K562 (cell line): ENCODE results near the gene EIF2S2. TPM values are rescaled to one million over a fixed set of nuclear protein-coding genes. Genes with fewer than 3 reads are reported as not detected.

Experiments
- ATAC-seq: fragments of 200-7000 bp; cut with Tn5 transposase; 3 replicates; pipeline ENCODE4 v1.9.1; 2020; ENCODE audit warnings: moderate library complexity
- BruUV-seq: library from RNA; stranded (reverse); fragments of 400-500 nt; replicated peaks from 2 replicates; lab custom pipeline; 2021; lab: Mats Ljungman, UMichigan
- CTCF ChIA-PET: fragments of 300-600 bp; formaldehyde crosslinking; extraction: SDS; loops from one replicate; lab custom pipeline; 2021; ENCODE audit warnings: low intra/inter-chr PET ratio; lab: Yijun Ruan, JAX
- POLR2A ChIA-PET: fragments of 300-600, 350-650 bp; sonication (Branson Sonifier 250); formaldehyde crosslinking; extraction: SDS; loops from one replicate; lab custom pipeline; 2021; ENCODE audit warnings: antibody characterized with exemption, inconsistent platforms; lab: Yijun Ruan, JAX
- DNase-seq, 4 experiments: peaks; one replicate each; pipeline versions ENCODE4 v3.0.0 to v3.0.0-alpha.2; 2011 to 2018; ENCODE audit warnings: low spot score in 3 of 4, mixed read lengths in 3 of 4; ENCODE audit errors: extremely low read depth in 1 of 4
- FAIRE-seq: peaks from 2 replicates; lab custom pipeline; 2011; peaks lifted over from hg19 to GRCh38; lab: Jason Lieb, UNC
- H2AFZ ChIP-seq: 2 replicates; pipeline ENCODE4 v1.6.0; 2011; ENCODE audit warnings: low read depth, low read length, control low read depth, inconsistent platforms
- H3K27ac ChIP-seq: fragments of 200-600 bp; 3 replicates; pipeline ENCODE4 v1.8.0; 2011; ENCODE audit warnings: low read depth, mild to moderate bottlenecking, control low read depth, inconsistent platforms, low read length, moderate library complexity, mixed read lengths; ENCODE audit errors: extremely low read depth
- H3K27me3 ChIP-seq, 2 experiments: fragments of 300-600 bp in 1 of 2; 2 replicates in 1 of 2; 3 replicates in 1 of 2; pipeline versions ENCODE4 v1.6.0 to v1.8.0; 2011; ENCODE audit warnings: inconsistent platforms in 2 of 2, low read length in 2 of 2, mild to moderate bottlenecking in 1 of 2, mixed read lengths in 1 of 2, moderate library complexity in 1 of 2; ENCODE audit not compliant: control insufficient read depth in 2 of 2, insufficient read depth in 2 of 2
- H3K36me3 ChIP-seq: fragments of 300-600 bp; 3 replicates; pipeline ENCODE4 v1.8.0; 2011; ENCODE audit warnings: mild to moderate bottlenecking, low read length, inconsistent platforms; ENCODE audit not compliant: control insufficient read depth, insufficient read depth
- H3K4me1 ChIP-seq, 2 experiments: fragments of 200-600 bp in 1 of 2; replicated peaks in 1 of 2; 2 replicates in 1 of 2; 3 replicates in 1 of 2; pipeline versions ENCODE4 v1.5.1 to v1.8.0; 2011; ENCODE audit warnings: inconsistent platforms in 2 of 2, low read length in 2 of 2, mild to moderate bottlenecking in 1 of 2, mixed read lengths in 1 of 2, moderate library complexity in 1 of 2; ENCODE audit not compliant: control insufficient read depth in 2 of 2, insufficient read depth in 2 of 2
- H3K4me2 ChIP-seq: 2 replicates; pipeline ENCODE4 v1.6.1; 2011; ENCODE audit warnings: low read length, control low read depth, inconsistent platforms, mixed read lengths; ENCODE audit not compliant: insufficient read depth
- H3K4me3 ChIP-seq: fragments of 200-600 bp; sonication (generic), shearing (Covaris generic); 2 replicates; pipeline ENCODE4 v1.5.1; 2016; ENCODE audit warnings: control low read depth, inconsistent platforms
- H3K79me2 ChIP-seq: fragments of 200-600 bp; 3 replicates; pipeline ENCODE4 v1.8.0; 2011; ENCODE audit warnings: low read length, inconsistent platforms; ENCODE audit not compliant: control insufficient read depth, insufficient read depth
- H3K9ac ChIP-seq, 2 experiments: 2 replicates each; pipeline versions ENCODE4 v1.6.0 to v1.6.1; 2011; ENCODE audit warnings: low read depth in 2 of 2, low read length in 2 of 2, control low read depth in 1 of 2, inconsistent platforms in 1 of 2, mild to moderate bottlenecking in 1 of 2, mixed read lengths in 1 of 2; ENCODE audit not compliant: insufficient read depth in 1 of 2
- H3K9me1 ChIP-seq: one replicate; pipeline ENCODE4 v1.6.0; 2011; ENCODE audit warnings: inconsistent platforms, mild to moderate bottlenecking, low read length, moderate library complexity; ENCODE audit not compliant: control insufficient read depth, insufficient read depth
- H3K9me3 ChIP-seq: replicated peaks from 2 replicates; pipeline ENCODE4 v1.5.1; 2011; ENCODE audit warnings: low read depth, low read length, inconsistent platforms; ENCODE audit not compliant: control insufficient read depth, insufficient read depth
- H4K20me1 ChIP-seq: replicated peaks from 2 replicates; pipeline ENCODE4 v1.6.1; 2011; ENCODE audit warnings: low read length, inconsistent platforms, mixed read lengths; ENCODE audit not compliant: control insufficient read depth, insufficient read depth
- FIP1L1 ChIP-seq: fragments of 200-400 bp; formaldehyde crosslinking; IDR thresholded peaks from 2 replicates; pipeline ENCODE4 v1.6.1; 2018; ENCODE audit warnings: mild to moderate bottlenecking, low read depth, low read length; ENCODE audit not compliant: poor library complexity, severe bottlenecking
- IFI16 ChIP-seq: fragments of 250-450 bp; sonication (Bioruptor Pico); IDR thresholded peaks from 2 replicates; pipeline ENCODE4 v2.1.2; 2022; ENCODE audit warnings: mild to moderate bottlenecking, inconsistent platforms
- XRCC3 ChIP-seq: fragments of 450-650 bp; IDR thresholded peaks from 2 replicates; pipeline ENCODE4 v1.6.1; 2017; ENCODE audit warnings: mild to moderate bottlenecking, moderate library complexity
- ZNF280B ChIP-seq: fragments of 250-450 bp; sonication (Bioruptor Pico); IDR thresholded peaks from 2 replicates; pipeline ENCODE4 v1.5.1; 2021; ENCODE audit warnings: mild to moderate bottlenecking
- WGBS: fragments of 100-300 bp; shearing (Covaris generic); methylation state at CpG from one replicate; pipeline ENCODE4 v1.1.6; 2016; ENCODE audit warnings: low coverage, mixed read lengths; ENCODE audit not compliant: insufficient coverage; ENCODE audit errors: missing lambda C conversion rate; 5-methylcytosine and 5-hydroxymethylcytosine counted together
- in situ Hi-C: fragments of 300-500 bp; cut with MboI; formaldehyde crosslinking; loops from 4 replicates; pipeline ENCODE4 v1.15.0; 2018; ENCODE audit warnings: inconsistent platforms, mixed read lengths
- intact Hi-C: fragments of 100-400 bp; cut with micrococcal nuclease; formaldehyde crosslinking; loops from 2 replicates; pipeline ENCODE4 v1.14.2; 2022
- polyA plus RNA-seq, 8 experiments: library from polyadenylated mRNA; depleted of rRNA in 4 of 8; stranded (reverse) in 5 of 8; unstranded in 3 of 8; fragments of >200 nt; fragmentation: Nextera tagmentation in 2 of 8; fragmentation: Illumina TruSeq in 1 of 8; extraction: Ambion mirVana in 2 of 8; extraction: Trizol in 1 of 8; gene quantifications; 2 replicates each; pipeline versions ENCODE4 v1.2.1 to v1.2.3, GENCODE V29; 2011 to 2014; ENCODE audit warnings: inconsistent platforms in 1 of 8, missing spikeins in 1 of 8
- total RNA-seq, 7 experiments: library from RNA; depleted of rRNA in 6 of 7; stranded (reverse); fragments of >200 nt in 6 of 7; fragmentation: Illumina TruSeq in 2 of 7; extraction: Trizol in 2 of 7; gene quantifications; 2 replicates each; pipeline versions ENCODE4 v1.2.1 to v1.2.3, GENCODE V29; 2011 to 2021; ENCODE audit warnings: low replicate concordance in 1 of 7
- TF ChIP-seq, protein P1 (sequence below): fragments of 200-600 bp; sonication (generic); IDR thresholded peaks from one replicate; pipeline ENCODE4 v1.6.1; 2012; ENCODE audit warnings: mild to moderate bottlenecking, low read depth, low read length, inconsistent platforms

Gene EIF2S2
- total and polyA plus RNA-seq, 9 of the 15 experiments (the other 6 are each of a cell fraction or from before 2014, with no cell fraction given), result 79.7 to 220 (median 154) TPM

- Histone ChIP-seq H4K20me1 (peaks cover 25% of the 10 kb centered on the region), H3K27me3 (no peaks in the 10 kb centered on the region), H3K9me1 (peaks cover 10% of the 10 kb centered on the region), H3K79me2 (peaks cover 41% of the 10 kb centered on the region), H3K4me3 (no peak overlapping the region), H3K4me1 (peaks cover 5 to 35% of the 10 kb centered on the region in 2 experiments; a peak in 3 of 5 replicates), H3K36me3 (peaks cover 34% of the 10 kb centered on the region), H3K27ac (no peak overlapping the region), H3K9ac (no peak overlapping the region), H3K9me3 (no peaks in the 10 kb centered on the region), H3K4me2 (no peak overlapping the region), H2AFZ (no peak overlapping the region)
- intact Hi-C loops, result loop anchor here (10.0 kb wide), 1 partner anchor 272 kb away; no protein-coding TSS in a partner anchor
- ChIA-PET CTCF (no interaction called here), POLR2A (no interaction called here)
- no peak for TF ChIP-seq XRCC3
- TF ChIP-seq FIP1L1, result no peak
- no peak for TF ChIP-seq IFI16 (CRISPR knock-in tag)
- TF ChIP-seq, protein P1, sequence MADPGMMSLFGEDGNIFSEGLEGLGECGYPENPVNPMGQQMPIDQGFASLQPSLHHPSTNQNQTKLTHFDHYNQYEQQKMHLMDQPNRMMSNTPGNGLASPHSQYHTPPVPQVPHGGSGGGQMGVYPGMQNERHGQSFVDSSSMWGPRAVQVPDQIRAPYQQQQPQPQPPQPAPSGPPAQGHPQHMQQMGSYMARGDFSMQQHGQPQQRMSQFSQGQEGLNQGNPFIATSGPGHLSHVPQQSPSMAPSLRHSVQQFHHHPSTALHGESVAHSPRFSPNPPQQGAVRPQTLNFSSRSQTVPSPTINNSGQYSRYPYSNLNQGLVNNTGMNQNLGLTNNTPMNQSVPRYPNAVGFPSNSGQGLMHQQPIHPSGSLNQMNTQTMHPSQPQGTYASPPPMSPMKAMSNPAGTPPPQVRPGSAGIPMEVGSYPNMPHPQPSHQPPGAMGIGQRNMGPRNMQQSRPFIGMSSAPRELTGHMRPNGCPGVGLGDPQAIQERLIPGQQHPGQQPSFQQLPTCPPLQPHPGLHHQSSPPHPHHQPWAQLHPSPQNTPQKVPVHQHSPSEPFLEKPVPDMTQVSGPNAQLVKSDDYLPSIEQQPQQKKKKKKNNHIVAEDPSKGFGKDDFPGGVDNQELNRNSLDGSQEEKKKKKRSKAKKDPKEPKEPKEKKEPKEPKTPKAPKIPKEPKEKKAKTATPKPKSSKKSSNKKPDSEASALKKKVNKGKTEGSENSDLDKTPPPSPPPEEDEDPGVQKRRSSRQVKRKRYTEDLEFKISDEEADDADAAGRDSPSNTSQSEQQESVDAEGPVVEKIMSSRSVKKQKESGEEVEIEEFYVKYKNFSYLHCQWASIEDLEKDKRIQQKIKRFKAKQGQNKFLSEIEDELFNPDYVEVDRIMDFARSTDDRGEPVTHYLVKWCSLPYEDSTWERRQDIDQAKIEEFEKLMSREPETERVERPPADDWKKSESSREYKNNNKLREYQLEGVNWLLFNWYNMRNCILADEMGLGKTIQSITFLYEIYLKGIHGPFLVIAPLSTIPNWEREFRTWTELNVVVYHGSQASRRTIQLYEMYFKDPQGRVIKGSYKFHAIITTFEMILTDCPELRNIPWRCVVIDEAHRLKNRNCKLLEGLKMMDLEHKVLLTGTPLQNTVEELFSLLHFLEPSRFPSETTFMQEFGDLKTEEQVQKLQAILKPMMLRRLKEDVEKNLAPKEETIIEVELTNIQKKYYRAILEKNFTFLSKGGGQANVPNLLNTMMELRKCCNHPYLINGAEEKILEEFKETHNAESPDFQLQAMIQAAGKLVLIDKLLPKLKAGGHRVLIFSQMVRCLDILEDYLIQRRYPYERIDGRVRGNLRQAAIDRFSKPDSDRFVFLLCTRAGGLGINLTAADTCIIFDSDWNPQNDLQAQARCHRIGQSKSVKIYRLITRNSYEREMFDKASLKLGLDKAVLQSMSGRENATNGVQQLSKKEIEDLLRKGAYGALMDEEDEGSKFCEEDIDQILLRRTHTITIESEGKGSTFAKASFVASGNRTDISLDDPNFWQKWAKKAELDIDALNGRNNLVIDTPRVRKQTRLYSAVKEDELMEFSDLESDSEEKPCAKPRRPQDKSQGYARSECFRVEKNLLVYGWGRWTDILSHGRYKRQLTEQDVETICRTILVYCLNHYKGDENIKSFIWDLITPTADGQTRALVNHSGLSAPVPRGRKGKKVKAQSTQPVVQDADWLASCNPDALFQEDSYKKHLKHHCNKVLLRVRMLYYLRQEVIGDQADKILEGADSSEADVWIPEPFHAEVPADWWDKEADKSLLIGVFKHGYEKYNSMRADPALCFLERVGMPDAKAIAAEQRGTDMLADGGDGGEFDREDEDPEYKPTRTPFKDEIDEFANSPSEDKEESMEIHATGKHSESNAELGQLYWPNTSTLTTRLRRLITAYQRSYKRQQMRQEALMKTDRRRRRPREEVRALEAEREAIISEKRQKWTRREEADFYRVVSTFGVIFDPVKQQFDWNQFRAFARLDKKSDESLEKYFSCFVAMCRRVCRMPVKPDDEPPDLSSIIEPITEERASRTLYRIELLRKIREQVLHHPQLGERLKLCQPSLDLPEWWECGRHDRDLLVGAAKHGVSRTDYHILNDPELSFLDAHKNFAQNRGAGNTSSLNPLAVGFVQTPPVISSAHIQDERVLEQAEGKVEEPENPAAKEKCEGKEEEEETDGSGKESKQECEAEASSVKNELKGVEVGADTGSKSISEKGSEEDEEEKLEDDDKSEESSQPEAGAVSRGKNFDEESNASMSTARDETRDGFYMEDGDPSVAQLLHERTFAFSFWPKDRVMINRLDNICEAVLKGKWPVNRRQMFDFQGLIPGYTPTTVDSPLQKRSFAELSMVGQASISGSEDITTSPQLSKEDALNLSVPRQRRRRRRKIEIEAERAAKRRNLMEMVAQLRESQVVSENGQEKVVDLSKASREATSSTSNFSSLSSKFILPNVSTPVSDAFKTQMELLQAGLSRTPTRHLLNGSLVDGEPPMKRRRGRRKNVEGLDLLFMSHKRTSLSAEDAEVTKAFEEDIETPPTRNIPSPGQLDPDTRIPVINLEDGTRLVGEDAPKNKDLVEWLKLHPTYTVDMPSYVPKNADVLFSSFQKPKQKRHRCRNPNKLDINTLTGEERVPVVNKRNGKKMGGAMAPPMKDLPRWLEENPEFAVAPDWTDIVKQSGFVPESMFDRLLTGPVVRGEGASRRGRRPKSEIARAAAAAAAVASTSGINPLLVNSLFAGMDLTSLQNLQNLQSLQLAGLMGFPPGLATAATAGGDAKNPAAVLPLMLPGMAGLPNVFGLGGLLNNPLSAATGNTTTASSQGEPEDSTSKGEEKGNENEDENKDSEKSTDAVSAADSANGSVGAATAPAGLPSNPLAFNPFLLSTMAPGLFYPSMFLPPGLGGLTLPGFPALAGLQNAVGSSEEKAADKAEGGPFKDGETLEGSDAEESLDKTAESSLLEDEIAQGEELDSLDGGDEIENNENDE, result no peak
- no peak for TF ChIP-seq ZNF280B (CRISPR knock-in tag)
- 89% methylated on average over 3 of the region's 3 CpGs for WGBS
- DNase-seq (no peak), ATAC-seq (no peak), FAIRE-seq (no peak)
- in situ Hi-C loops, result loop anchor here (5.0 kb wide), 1 partner anchor 114 kb away; no protein-coding TSS in a partner anchor
- BruUV-seq, result no TSS peak
These were observed 45.5 kb downstream of the EIF2S2 start for GRCh38 chr20:34066476-34067090.
